GM12872 (cell line): ENCODE measurements around the gene SEC14L5.

Source experiments
- TF ChIP-seq, protein P1 (sequence below): IDR thresholded peaks from 3 replicates; pipeline ENCODE4 v1.5.1; 2011; ENCODE audit warnings: low read depth, mild to moderate bottlenecking, low read length, moderate library complexity; ENCODE audit not compliant: insufficient read depth

SEC14L5 gene

DNA sequence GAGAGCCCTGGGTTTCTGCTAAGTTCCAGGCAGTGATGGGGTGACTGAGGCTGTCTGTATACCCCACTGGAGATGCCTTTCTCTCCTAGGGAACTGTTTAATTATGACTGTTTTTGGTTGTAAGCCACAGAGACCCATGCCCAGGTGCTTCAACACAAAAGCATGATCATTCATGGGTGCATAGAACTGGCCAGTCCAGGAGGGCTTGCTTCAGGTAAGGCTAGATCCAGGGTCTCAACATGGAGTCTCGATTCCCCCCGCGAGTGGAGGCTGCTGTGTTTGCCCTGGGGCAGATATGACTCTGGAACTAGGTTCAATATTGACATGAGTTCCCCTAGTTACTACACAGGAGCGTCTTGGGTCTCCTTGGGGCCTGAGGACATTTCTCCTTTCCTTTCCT is 57.8 kb downstream of the SEC14L5 start:
- TF ChIP-seq, protein P1, sequence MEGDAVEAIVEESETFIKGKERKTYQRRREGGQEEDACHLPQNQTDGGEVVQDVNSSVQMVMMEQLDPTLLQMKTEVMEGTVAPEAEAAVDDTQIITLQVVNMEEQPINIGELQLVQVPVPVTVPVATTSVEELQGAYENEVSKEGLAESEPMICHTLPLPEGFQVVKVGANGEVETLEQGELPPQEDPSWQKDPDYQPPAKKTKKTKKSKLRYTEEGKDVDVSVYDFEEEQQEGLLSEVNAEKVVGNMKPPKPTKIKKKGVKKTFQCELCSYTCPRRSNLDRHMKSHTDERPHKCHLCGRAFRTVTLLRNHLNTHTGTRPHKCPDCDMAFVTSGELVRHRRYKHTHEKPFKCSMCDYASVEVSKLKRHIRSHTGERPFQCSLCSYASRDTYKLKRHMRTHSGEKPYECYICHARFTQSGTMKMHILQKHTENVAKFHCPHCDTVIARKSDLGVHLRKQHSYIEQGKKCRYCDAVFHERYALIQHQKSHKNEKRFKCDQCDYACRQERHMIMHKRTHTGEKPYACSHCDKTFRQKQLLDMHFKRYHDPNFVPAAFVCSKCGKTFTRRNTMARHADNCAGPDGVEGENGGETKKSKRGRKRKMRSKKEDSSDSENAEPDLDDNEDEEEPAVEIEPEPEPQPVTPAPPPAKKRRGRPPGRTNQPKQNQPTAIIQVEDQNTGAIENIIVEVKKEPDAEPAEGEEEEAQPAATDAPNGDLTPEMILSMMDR = no peak

GRCh38 chr16:5016967-5017677 is 59.0 kb downstream of the SEC14L5 start:
- TF ChIP-seq, protein P1 = no peak

- TF ChIP-seq, protein P1 = no peak
Observed at GRCh38 chr16:5017678-5017969, 59.5 kb downstream of the SEC14L5 start.

DNA sequence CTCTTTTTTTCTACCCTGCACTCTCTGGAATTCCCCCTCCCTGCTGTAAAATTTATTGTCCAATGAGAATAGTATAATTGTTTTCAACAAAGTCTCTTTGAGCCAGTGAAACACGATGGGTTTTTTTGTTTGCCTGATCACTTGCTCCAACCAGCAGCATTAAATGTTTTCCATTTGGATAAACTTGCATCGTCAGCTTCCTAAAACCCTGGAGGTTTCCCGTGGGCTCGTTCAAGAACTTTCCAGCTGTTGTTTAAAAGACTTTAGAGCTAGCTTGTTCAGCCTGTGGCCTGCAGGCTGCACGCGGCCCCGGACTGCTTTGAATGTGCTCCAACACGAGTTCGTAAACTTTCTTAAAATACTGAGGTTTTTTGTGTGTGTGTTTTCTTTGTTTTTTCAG is 60.7 kb downstream of the SEC14L5 start:
- TF ChIP-seq, protein P1 = no peak

DNA sequence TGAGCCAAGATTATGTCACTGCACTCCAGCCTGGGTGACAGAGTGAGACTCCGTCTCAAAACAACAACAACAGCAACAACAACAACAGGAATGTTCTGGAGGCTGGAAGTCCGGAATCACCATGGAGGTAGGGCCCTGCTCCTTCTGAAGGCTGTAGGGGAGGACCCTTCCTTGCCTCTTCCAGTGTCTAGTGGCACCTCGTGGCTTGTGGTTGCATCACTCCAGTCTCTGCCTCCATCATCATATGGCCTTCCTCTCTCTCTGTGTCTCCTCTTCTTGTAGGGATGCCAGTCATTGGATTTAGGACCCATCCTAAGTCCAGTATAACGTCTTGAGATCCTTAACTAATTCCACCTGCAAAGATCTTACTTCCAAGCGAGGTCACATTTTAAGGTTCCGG is 61.6 kb downstream of the SEC14L5 start:
- TF ChIP-seq, protein P1 = no peak

DNA sequence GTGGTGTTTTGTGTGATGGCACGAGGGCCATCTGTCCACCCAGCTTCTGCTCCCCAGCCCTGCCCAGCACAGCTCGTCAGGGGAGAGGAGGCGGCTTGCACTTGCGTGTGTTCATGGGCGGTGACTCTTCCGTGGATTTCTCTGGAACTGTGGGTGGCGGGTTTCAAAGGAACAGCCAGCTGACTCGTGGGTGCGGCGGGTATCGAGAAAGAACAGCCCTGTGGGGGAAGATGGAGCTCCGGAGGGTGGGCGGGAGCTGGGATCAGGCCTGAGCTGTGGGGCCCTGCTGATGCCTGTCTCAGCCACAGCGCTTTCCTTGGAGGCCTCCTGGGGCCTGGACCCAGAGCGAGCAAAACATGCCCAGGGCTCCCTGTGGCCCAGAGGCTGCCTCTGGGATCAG is 62.4 kb downstream of the SEC14L5 start:
- TF ChIP-seq, protein P1 = no peak

DNA sequence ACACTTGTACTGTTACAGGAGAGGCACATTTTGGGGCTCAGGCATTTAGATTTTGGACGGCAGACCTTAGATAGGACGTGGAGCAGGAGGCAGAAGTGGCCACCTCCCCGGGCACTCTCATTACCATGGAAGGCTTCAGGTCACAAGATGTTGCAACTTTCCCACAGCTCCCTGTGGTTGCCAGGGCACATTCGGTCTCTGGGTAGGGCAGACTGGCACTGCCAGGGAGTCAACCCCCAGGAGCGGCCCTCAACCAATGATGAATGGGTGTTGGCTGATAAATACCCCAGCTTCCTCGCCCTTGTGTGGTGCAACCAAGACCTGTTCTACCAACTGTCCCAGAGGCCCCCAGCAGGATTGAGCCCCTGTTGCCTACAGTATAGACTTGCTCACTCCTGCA is 64.4 kb downstream of the SEC14L5 start:
- TF ChIP-seq, protein P1 = no peak
